ENCODE results near the gene RAB3IP.
"Not testable (repeated sequence)": the region's sequence is repeated elsewhere in the genome, so short reads cannot be mapped to it uniquely, and the experiment has no call there.

The RAB3IP gene

DNA sequence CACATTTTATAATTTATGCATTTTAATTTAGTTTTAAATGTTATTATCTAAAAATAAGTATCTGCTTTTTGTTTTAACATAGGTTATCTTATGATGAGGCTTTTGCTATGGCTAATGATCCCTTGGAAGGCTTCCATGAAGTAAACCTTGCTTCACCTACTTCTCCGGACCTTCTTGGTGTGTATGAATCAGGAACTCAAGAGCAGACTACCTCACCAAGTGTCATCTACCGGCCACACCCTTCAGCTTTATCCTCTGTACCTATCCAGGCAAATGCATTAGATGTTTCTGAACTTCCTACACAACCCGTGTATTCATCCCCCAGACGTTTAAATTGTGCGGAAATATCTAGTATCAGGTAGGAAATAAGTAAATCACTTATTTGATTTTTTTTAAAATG is 16.6 kb downstream of the RAB3IP start:
- DNase-seq (ENCODE audit: insufficient read length, low spot score) (no peak), FAIRE-seq (no peak)

- no peak for DNase-seq (ENCODE audit: insufficient read length, low spot score)
- FAIRE-seq = no peak
These were observed 17.6 kb downstream of the RAB3IP start for GRCh38 chr12:69756088-69756755.

- FAIRE-seq = no peak
- DNase-seq (ENCODE audit: insufficient read length, low spot score) = no peak
These were observed 19.4 kb downstream of the RAB3IP start for GRCh38 chr12:69758105-69758504.

GRCh38 chr12:69759581-69759980 is 20.9 kb downstream of the RAB3IP start:
- not testable (repeated sequence) for FAIRE-seq; DNase-seq (ENCODE audit: insufficient read length, low spot score)

DNA sequence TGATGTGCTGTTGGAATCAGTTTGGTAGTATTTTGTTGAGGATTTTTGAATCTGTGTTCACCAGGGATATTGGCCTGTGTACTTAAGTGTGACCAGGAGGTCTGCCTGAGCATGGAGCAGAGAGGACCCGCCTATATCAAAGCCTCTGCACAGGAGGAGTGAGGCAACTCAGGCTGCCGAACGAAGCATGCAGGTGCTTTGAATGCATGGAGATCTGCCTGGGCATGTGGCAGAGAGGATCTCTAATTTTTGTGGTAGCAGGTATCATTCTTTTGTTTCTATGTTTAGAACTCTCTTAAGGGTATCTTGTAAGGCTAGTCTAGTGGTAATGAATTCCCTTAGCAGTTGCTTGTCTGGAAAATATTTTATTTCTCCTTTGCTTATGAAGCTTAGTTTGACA is 26.9 kb downstream of the RAB3IP start:
- FAIRE-seq = no peak
- no peak for DNase-seq (ENCODE audit: insufficient read length, low spot score)

DNA sequence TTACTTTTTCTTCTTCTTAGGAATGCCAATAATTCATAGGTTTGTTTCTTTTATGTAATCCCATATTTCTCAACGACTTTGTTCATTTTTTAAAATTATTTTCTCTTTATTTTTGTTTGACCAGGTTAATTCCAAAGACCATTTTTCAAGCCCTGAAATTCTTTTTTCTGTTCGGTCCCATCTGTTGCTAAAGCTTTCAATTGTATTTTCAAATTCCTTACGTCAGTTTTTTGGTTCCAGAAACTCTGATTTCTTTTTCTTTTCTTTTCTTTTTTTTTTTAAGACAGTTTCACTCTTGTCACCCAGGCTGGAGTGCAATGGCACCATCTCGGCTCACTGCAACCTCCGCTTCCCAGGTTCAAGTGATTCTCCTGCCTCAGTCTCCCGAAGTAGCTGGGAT is 27.6 kb downstream of the RAB3IP start:
- DNase-seq (ENCODE audit: insufficient read length, low spot score) (no peak), FAIRE-seq (no peak)

DNA sequence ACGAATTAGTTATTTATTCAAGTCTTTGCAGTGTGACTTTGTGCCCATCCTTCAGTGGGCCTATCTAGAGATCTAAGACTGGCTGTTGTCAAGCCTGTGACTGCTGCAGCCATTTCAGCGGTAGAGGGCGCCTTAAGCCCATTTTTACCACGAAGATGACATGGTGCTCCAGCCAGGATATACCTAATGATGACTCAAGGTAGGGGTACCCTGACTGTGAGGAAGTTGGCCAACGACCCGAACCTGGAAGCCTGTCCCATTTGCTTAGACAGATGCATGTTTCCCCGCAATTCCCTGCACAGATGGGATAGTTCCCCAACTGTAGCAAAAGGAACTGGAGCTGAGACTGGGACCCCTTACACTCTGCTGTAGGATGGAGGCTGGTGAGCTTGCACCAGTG is 41.3 kb downstream of the RAB3IP start:
- DNase-seq (ENCODE audit: insufficient read length, low spot score) (no peak), FAIRE-seq (no peak)

DNA sequence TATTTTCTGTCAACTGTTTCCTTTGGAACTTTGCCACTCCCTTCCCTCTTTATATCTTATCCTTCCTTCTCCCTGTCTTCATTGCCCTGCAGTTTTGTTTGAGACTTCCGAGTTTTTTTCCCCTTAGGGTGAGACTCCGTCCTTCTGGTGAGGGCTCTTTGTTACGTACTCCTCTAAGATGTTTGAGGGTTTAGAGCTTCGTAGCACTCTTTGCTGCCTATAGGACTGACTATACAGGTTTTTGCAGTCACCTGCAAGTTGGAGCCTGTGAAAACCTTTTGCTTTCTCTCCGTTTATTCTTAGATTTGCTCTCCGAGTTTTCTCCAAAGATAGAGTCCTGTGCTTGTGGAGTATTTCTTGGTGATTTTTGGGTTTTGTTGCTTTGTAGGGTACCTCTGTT is 44.7 kb downstream of the RAB3IP start:
- FAIRE-seq (no peak), DNase-seq (ENCODE audit: insufficient read length, low spot score) (no peak)

GRCh38 chr12:69789351-69789750 is 50.7 kb downstream of the RAB3IP start:
- DNase-seq (ENCODE audit: insufficient read length, low spot score) = no peak
- no peak for FAIRE-seq

DNA sequence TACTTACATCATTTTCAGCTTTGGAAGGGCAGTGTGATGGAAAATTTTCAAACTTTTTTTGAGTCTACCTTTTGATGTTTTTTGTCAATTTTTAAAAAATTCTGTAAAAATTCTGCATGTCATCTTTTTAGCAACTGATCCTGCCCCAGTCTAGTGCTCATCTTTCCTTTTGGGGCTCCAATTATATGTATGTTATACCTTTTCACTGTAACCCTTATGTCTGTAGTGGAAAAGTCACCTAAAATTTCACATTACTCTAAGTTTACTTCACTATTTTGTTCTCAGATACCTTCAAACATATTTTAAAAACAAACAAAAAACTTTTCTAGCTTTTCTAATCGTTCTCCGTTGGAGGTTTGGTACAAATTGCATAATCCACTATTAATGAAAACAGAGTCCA is 53.9 kb downstream of the RAB3IP start:
- DNase-seq (ENCODE audit: insufficient read length, low spot score) (no peak), FAIRE-seq (no peak)

GRCh38 chr12:69807101-69807897 is 68.6 kb downstream of the RAB3IP start:
- not testable (repeated sequence) for DNase-seq (ENCODE audit: insufficient read length, low spot score); FAIRE-seq

- DNase-seq (ENCODE audit: insufficient read length, low spot score) = no peak
- FAIRE-seq = no peak
These were observed 72.3 kb downstream of the RAB3IP start for GRCh38 chr12:69810870-69811498.

GRCh38 chr12:69816082-69816481 is 77.4 kb downstream of the RAB3IP start:
- FAIRE-seq = no peak

DNA sequence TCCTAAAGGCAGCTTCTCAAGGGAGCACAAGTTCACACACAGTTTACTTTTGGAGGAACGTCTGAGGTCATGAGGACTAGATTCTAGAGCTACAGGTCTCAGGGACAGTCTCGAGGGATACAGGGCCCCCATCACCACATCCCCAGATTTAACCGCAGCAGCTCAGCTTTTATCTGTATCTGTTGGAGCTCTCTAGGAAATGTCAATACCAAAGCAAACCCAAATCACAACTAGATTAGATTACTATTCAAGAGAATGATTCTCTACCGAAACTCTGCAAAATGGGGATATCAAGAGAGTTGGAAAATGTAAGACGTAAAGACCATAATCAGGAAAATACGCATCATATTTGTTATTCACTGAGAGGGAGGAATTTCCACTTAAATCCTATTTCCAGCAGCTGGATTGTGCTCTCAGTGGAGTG is 82.4 kb downstream of the RAB3IP start:
- no peak for FAIRE-seq
- DNase-seq (ENCODE audit: insufficient read length, low spot score) = no peak

More at GRCh38 chr12:69816082-69816481, 77.4 kb downstream of the RAB3IP start:
- DNase-seq (ENCODE audit: insufficient read length, low spot score) = no peak

DNA sequence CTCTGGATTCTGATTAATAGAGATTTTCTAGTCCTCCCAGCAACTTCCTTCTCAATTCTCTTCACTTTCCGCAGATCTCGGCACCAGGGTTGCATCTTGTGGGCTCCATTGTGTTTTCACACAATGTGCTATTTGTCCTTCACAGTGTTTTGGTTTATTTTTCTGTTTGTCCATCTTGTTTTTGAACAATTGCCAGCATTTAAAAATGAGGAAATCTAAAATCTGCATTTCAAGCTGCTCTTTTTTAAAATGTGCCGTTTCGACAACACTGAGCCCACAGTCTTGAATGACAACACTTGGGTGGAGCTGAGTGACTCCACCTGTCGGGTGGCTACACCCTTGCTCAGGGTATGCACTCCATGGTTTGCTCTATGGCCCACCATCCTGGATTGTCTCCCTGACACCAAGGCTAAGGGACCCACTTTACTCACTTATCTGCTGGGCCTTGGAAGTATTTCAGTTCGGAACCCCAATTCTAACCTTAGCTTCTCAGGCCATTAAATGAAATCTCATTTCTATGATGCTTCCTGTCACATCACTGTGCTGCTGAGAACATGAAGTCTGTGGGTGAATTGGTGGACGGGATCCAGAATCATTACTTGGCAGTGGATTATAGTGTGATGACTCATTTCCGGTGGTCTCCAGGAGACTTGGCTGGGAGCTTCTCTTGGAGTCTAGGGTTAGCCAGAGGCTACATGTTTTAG is 82.9 kb downstream of the RAB3IP start:
- FAIRE-seq (no peak), DNase-seq (ENCODE audit: insufficient read length, low spot score) (no peak)

- no peak for DNase-seq (ENCODE audit: insufficient read length, low spot score)
- no peak for FAIRE-seq
These were observed 83.7 kb downstream of the RAB3IP start for GRCh38 chr12:69822201-69822860.

- DNase-seq (ENCODE audit: insufficient read length, low spot score) (no peak), FAIRE-seq (no peak)
These were observed 85.4 kb downstream of the RAB3IP start for GRCh38 chr12:69824028-69824427.

DNA sequence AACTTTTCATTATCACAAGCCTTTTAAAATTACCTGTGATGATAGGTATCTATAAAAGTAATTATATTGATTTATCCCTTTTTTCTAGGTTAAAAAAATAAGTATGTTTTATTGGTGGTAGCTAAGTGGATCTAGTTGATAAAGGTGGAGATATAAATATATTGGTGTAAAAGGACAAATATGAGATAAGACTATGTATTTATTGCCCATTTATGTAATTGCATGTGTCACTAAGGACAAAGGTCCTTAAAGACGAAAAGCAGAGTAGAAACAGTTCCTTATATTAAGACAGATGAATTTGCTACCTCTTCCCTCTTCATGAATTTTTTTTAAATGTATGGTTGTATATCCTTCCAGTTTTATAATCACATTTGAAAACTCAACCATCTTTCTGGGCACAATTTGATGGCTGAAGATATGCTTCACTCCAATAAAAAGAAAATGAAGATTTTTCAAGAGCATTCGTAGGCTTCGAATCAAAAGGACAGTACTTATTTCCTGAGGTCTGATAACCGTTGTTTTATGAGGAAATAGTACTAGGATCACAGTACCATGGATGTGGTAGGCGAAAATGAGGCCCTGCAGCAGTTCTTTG is 86.4 kb downstream of the RAB3IP start, which contains the start of gene MYRFL:
TSS of gene MYRFL (plus strand) at position 262 of the 595 bp plus-strand sequence. CDS start at position 553, 291 bp downstream.
- FAIRE-seq (no peak), DNase-seq (ENCODE audit: insufficient read length, low spot score) (no peak)

GRCh38 chr12:69828897-69829296 is 90.2 kb downstream of the RAB3IP start:
- FAIRE-seq = no peak
- DNase-seq (ENCODE audit: insufficient read length, low spot score) = no peak

DNA sequence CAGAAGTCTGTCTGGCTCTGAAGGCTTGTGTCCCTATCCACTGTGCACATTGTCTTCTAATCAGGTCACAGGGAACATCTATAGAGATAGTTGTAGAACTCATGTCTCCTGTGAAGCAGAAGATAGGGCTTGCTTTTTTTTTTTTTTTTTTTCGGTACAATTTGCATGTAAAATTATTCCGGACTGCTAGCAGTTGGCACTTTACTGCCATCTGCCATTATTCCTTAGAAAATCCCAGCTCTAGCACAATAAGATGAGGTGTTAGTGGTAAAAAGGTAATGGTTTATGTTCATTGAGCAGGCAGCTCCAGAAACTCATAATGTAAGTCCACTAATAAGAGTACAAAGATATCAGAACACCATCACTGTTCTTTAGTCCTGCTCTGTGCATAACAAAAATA is 95.0 kb downstream of the RAB3IP start:
- FAIRE-seq (no peak), DNase-seq (ENCODE audit: insufficient read length, low spot score) (no peak)
